ENCODE data around the gene C5orf24.
"Not testable (repeated sequence)": the region's sequence is repeated elsewhere in the genome, so short reads cannot be mapped to it uniquely, and the experiment has no call there.

C5orf24 gene

DNA sequence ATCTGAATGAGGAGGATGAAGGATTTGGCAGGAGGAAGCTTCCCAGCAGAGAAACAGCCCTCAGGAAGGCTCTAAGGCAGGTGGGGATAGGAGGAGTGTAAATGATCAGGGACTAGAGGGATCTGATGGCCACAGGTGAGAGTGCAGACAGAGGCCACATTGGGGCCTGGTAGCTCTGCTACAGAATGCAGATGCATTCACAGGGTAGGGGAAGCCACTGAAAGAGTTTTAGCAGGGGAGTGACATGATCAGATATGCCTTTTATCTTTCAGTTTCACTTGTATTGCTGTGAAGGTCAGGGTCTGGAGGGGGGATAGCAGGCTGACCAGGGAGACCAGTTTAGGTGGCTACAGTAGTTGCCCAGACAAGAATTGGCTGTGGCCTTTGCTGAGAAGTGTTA lies 31.4 kb downstream of the C5orf24 start:
- Histone ChIP-seq H3K79me2 (ENCODE audit: low read length) (peaks cover 64% of the 10 kb centered on the region), H3K9me3 (replicated peaks; ENCODE audit: insufficient read depth, low read length) (no peaks in the 10 kb centered on the region), H3F3A (ENCODE audit: insufficient read depth, low read length) (peaks cover 34% of the 10 kb centered on the region), H3K4me3 (ENCODE audit: low read length) (no peak overlapping the region), H3K4me2 (ENCODE audit: low read depth, low read length) (peak overlapping the region; percentile 81), H2AFZ (ENCODE audit: low read length) (no peak overlapping the region), H3K27me3 (replicated peaks; ENCODE audit: insufficient read depth, low read length) (no peaks in the 10 kb centered on the region), H3K9ac (ENCODE audit: low read length) (peak overlapping the region; percentile 9; the same call in 1 of the 2 replicates), H3K4me1 (ENCODE audit: low read length) (peaks cover 42% of the 10 kb centered on the region), H4K20me1 (ENCODE audit: insufficient read depth, low read length) (no peaks in the 10 kb centered on the region), H3K9me2 (replicated peaks; ENCODE audit: insufficient read depth, low read length) (no peaks in the 10 kb centered on the region), H3K36me3 (replicated peaks; ENCODE audit: insufficient read depth, low read length) (no peaks in the 10 kb centered on the region), H3K27ac (ENCODE audit: low read length) (peak overlapping the region; percentile 62)
- DNase-seq: peak; percentile 79
- no peak for TF ChIP-seq EZH2phosphoT487 (IDR thresholded peaks at IDR 0.05; ENCODE audit: low read length)
- TF ChIP-seq EZH2 (optimal IDR thresholded peaks at IDR 0.05; ENCODE audit: low read depth, low read length): no peak
- TF ChIP-seq, protein P1, sequence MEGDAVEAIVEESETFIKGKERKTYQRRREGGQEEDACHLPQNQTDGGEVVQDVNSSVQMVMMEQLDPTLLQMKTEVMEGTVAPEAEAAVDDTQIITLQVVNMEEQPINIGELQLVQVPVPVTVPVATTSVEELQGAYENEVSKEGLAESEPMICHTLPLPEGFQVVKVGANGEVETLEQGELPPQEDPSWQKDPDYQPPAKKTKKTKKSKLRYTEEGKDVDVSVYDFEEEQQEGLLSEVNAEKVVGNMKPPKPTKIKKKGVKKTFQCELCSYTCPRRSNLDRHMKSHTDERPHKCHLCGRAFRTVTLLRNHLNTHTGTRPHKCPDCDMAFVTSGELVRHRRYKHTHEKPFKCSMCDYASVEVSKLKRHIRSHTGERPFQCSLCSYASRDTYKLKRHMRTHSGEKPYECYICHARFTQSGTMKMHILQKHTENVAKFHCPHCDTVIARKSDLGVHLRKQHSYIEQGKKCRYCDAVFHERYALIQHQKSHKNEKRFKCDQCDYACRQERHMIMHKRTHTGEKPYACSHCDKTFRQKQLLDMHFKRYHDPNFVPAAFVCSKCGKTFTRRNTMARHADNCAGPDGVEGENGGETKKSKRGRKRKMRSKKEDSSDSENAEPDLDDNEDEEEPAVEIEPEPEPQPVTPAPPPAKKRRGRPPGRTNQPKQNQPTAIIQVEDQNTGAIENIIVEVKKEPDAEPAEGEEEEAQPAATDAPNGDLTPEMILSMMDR (IDR thresholded peaks at IDR 0.05; ENCODE audit: low read length): no peak

GRCh38 chr5:134878403-134878802 lies 32.6 kb downstream of the C5orf24 start:
- no peaks in the 10 kb centered on the region for H3K36me3 ChIP-seq (replicated peaks; ENCODE audit: insufficient read depth, low read length)
- TF ChIP-seq EZH2 (optimal IDR thresholded peaks at IDR 0.05; ENCODE audit: low read depth, low read length) (no peak), EZH2phosphoT487 (IDR thresholded peaks at IDR 0.05; ENCODE audit: low read length) (no peak)
- TF ChIP-seq, protein P1 (IDR thresholded peaks at IDR 0.05; ENCODE audit: low read length): no peak
- H3K27ac ChIP-seq (ENCODE audit: low read length): peak overlapping the region; percentile 59; the same call in 1 of the 2 replicates
- H3K4me2 ChIP-seq (ENCODE audit: low read depth, low read length): peak overlapping the region; percentile 29
- H3K9me3 ChIP-seq (replicated peaks; ENCODE audit: insufficient read depth, low read length): no peaks in the 10 kb centered on the region
- H3K4me3 ChIP-seq (ENCODE audit: low read length): no peak overlapping the region
- H3F3A ChIP-seq (ENCODE audit: insufficient read depth, low read length): peaks cover 33% of the 10 kb centered on the region
- DNase-seq: peak; percentile 59
- no peaks in the 10 kb centered on the region for H4K20me1 ChIP-seq (ENCODE audit: insufficient read depth, low read length)
- no peak overlapping the region for H2AFZ ChIP-seq (ENCODE audit: low read length)
- peaks cover 72% of the 10 kb centered on the region for H3K79me2 ChIP-seq (ENCODE audit: low read length)
- H3K27me3 ChIP-seq (replicated peaks; ENCODE audit: insufficient read depth, low read length): no peaks in the 10 kb centered on the region
- no peaks in the 10 kb centered on the region for H3K9me2 ChIP-seq (replicated peaks; ENCODE audit: insufficient read depth, low read length)
- no peak overlapping the region for H3K9ac ChIP-seq (ENCODE audit: low read length)
- H3K4me1 ChIP-seq (ENCODE audit: low read length): peaks cover 39% of the 10 kb centered on the region

DNA sequence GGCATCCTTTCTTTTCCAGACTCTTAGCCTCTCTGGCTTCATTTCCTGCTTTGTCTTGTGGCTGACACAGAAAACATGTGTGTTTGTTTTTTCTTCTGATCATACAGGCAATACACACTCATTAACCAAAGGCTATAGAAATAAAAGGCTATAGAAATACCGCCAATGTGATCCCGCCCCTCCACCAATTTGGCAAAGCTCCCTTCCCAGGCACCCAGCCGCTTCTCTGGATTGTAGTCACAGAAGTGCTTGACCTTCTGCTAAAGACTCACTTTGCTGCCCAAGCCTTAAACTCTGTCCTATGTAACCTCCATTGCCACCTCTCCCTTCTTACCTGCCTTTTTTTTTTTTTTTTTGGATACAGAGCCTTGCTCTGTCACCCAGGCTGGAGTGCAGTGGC lies 33.7 kb downstream of the C5orf24 start:
- no peak overlapping the region for H2AFZ ChIP-seq (ENCODE audit: low read length)
- TF ChIP-seq, protein P1 (IDR thresholded peaks at IDR 0.05; ENCODE audit: low read length): no peak
- TF ChIP-seq EZH2phosphoT487 (IDR thresholded peaks at IDR 0.05; ENCODE audit: low read length) (no peak), EZH2 (optimal IDR thresholded peaks at IDR 0.05; ENCODE audit: low read depth, low read length) (no peak)
- H3K27ac ChIP-seq (ENCODE audit: low read length): no peak overlapping the region
- peaks cover 35% of the 10 kb centered on the region for H3K4me1 ChIP-seq (ENCODE audit: low read length)
- H3K4me2 ChIP-seq (ENCODE audit: low read depth, low read length): no peak overlapping the region
- H3K9me3 ChIP-seq (replicated peaks; ENCODE audit: insufficient read depth, low read length): no peaks in the 10 kb centered on the region
- no peaks in the 10 kb centered on the region for H3K27me3 ChIP-seq (replicated peaks; ENCODE audit: insufficient read depth, low read length)
- no peak overlapping the region for H3K4me3 ChIP-seq (ENCODE audit: low read length)
- H3F3A ChIP-seq (ENCODE audit: insufficient read depth, low read length): peaks cover 29% of the 10 kb centered on the region
- peaks cover 69% of the 10 kb centered on the region for H3K79me2 ChIP-seq (ENCODE audit: low read length)
- no peak for DNase-seq
- H3K9ac ChIP-seq (ENCODE audit: low read length): no peak overlapping the region
- H4K20me1 ChIP-seq (ENCODE audit: insufficient read depth, low read length): no peaks in the 10 kb centered on the region
- H3K36me3 ChIP-seq (replicated peaks; ENCODE audit: insufficient read depth, low read length): no peaks in the 10 kb centered on the region
- H3K9me2 ChIP-seq (replicated peaks; ENCODE audit: insufficient read depth, low read length): no peaks in the 10 kb centered on the region

GRCh38 chr5:134880937-134881336 lies 35.2 kb downstream of the C5orf24 start:
- not testable (repeated sequence) for H3K36me3 ChIP-seq (replicated peaks; ENCODE audit: insufficient read depth, low read length); H3K4me2 ChIP-seq (ENCODE audit: low read depth, low read length); H3K9me3 ChIP-seq (replicated peaks; ENCODE audit: insufficient read depth, low read length); H3K27ac ChIP-seq (ENCODE audit: low read length); DNase-seq; H3K27me3 ChIP-seq (replicated peaks; ENCODE audit: insufficient read depth, low read length); H3K9ac ChIP-seq (ENCODE audit: low read length); H2AFZ ChIP-seq (ENCODE audit: low read length); H3K9me2 ChIP-seq (replicated peaks; ENCODE audit: insufficient read depth, low read length); H4K20me1 ChIP-seq (ENCODE audit: insufficient read depth, low read length); H3K4me3 ChIP-seq (ENCODE audit: low read length)
- Histone ChIP-seq H3K79me2 (ENCODE audit: low read length) (peaks cover 69% of the 10 kb centered on the region), H3K4me1 (ENCODE audit: low read length) (peaks cover 27% of the 10 kb centered on the region), H3F3A (ENCODE audit: insufficient read depth, low read length) (peaks cover 20% of the 10 kb centered on the region)

GRCh38 chr5:134881711-134882110 lies 35.9 kb downstream of the C5orf24 start:
- H3K27ac ChIP-seq (ENCODE audit: low read length); H3K9me2 ChIP-seq (replicated peaks; ENCODE audit: insufficient read depth, low read length); H3K27me3 ChIP-seq (replicated peaks; ENCODE audit: insufficient read depth, low read length); H3K4me3 ChIP-seq (ENCODE audit: low read length); DNase-seq; H3K9ac ChIP-seq (ENCODE audit: low read length); H3K9me3 ChIP-seq (replicated peaks; ENCODE audit: insufficient read depth, low read length); H4K20me1 ChIP-seq (ENCODE audit: insufficient read depth, low read length); H3K4me2 ChIP-seq (ENCODE audit: low read depth, low read length); H3K36me3 ChIP-seq (replicated peaks; ENCODE audit: insufficient read depth, low read length); H2AFZ ChIP-seq (ENCODE audit: low read length): not testable (repeated sequence)
- Histone ChIP-seq H3K4me1 (ENCODE audit: low read length) (peaks cover 20% of the 10 kb centered on the region), H3F3A (ENCODE audit: insufficient read depth, low read length) (peaks cover 13% of the 10 kb centered on the region), H3K79me2 (ENCODE audit: low read length) (peaks cover 69% of the 10 kb centered on the region)
